ENCODE results near the gene CCDC57.

Gene CCDC57

GRCh38 chr17:82225368-82226029 lies 12.9 kb upstream of the CCDC57 start:
- H3K9me3 ChIP-seq (ENCODE audit: control insufficient read depth, insufficient read depth, low read length) = no peaks in the 10 kb centered on the region
- TF ChIP-seq CTCF (IDR thresholded peaks at IDR 0.05; ENCODE audit: low read depth, low read length, poor library complexity, severe bottlenecking) = no peak
- no peak for TF ChIP-seq EZH2phosphoT487 (IDR thresholded peaks at IDR 0.05; ENCODE audit: borderline replicate concordance, low read length)
- peaks cover 4% of the 10 kb centered on the region; the same call in 1 of the 2 replicates for H3K36me3 ChIP-seq (ENCODE audit: control insufficient read depth, low read length)
- H3K4me1 ChIP-seq (ENCODE audit: control insufficient read depth, low read length) = peaks cover 25% of the 10 kb centered on the region
- H3K4me2 ChIP-seq (ENCODE audit: low read length) = no peak overlapping the region
- no peaks in the 10 kb centered on the region for H3K9me2 ChIP-seq (replicated peaks; ENCODE audit: control insufficient read depth, low read length)
- no peak overlapping the region for H3K4me3 ChIP-seq (ENCODE audit: low read length)
- H3F3A ChIP-seq (ENCODE audit: control insufficient read depth, insufficient read depth) = no peaks in the 10 kb centered on the region
- H3K27ac ChIP-seq (ENCODE audit: low read depth, low read length) = no peak overlapping the region
- H3K79me2 ChIP-seq (ENCODE audit: control insufficient read depth, low read length) = peaks cover 4% of the 10 kb centered on the region; the same call in 1 of the 2 replicates
- peaks cover 20% of the 10 kb centered on the region for H3K27me3 ChIP-seq (ENCODE audit: control insufficient read depth, low read length)
- no peaks in the 10 kb centered on the region for H4K20me1 ChIP-seq (ENCODE audit: control insufficient read depth, insufficient read depth, low read depth, low read length)

GRCh38 chr17:82224666-82225065 lies 12.0 kb upstream of the CCDC57 start:
- no peak overlapping the region for H3K4me2 ChIP-seq (ENCODE audit: low read length)
- H3K36me3 ChIP-seq (ENCODE audit: control insufficient read depth, low read length) = no peaks in the 10 kb centered on the region
- H3K27ac ChIP-seq (ENCODE audit: low read depth, low read length) = no peak overlapping the region
- peaks cover 12% of the 10 kb centered on the region for H3K27me3 ChIP-seq (ENCODE audit: control insufficient read depth, low read length)
- H3K79me2 ChIP-seq (ENCODE audit: control insufficient read depth, low read length) = 0 out of 2 replicates have a peak, but pooled peaks cover under 1% of the 10 kb centered on the region
- no peak overlapping the region for H3K4me3 ChIP-seq (ENCODE audit: low read length)
- H3K4me1 ChIP-seq (ENCODE audit: control insufficient read depth, low read length) = peaks cover 16% of the 10 kb centered on the region
- TF ChIP-seq CTCF (IDR thresholded peaks at IDR 0.05; ENCODE audit: low read depth, low read length, poor library complexity, severe bottlenecking) = no peak
- no peaks in the 10 kb centered on the region for H3K9me2 ChIP-seq (replicated peaks; ENCODE audit: control insufficient read depth, low read length)
- H4K20me1 ChIP-seq (ENCODE audit: control insufficient read depth, insufficient read depth, low read depth, low read length) = no peaks in the 10 kb centered on the region
- no peaks in the 10 kb centered on the region for H3K9me3 ChIP-seq (ENCODE audit: control insufficient read depth, insufficient read depth, low read length)
- H3F3A ChIP-seq (ENCODE audit: control insufficient read depth, insufficient read depth) = no peaks in the 10 kb centered on the region

- H3K27ac ChIP-seq (ENCODE audit: low read depth, low read length) = no peak overlapping the region
- peaks cover 2% of the 10 kb centered on the region; the same call in 1 of the 2 replicates for H3K27me3 ChIP-seq (ENCODE audit: control insufficient read depth, low read length)
- H3K36me3 ChIP-seq (ENCODE audit: control insufficient read depth, low read length) = no peaks in the 10 kb centered on the region
- H3K4me3 ChIP-seq (ENCODE audit: low read length) = no peak overlapping the region
- H3K79me2 ChIP-seq (ENCODE audit: control insufficient read depth, low read length) = no peaks in the 10 kb centered on the region
- no peaks in the 10 kb centered on the region for H3K9me2 ChIP-seq (replicated peaks; ENCODE audit: control insufficient read depth, low read length)
- no peaks in the 10 kb centered on the region for H3F3A ChIP-seq (ENCODE audit: control insufficient read depth, insufficient read depth)
- no peaks in the 10 kb centered on the region for H3K9me3 ChIP-seq (ENCODE audit: control insufficient read depth, insufficient read depth, low read length)
- H3K4me2 ChIP-seq (ENCODE audit: low read length) = no peak overlapping the region
- H4K20me1 ChIP-seq (ENCODE audit: control insufficient read depth, insufficient read depth, low read depth, low read length) = no peaks in the 10 kb centered on the region
- TF ChIP-seq CTCF (IDR thresholded peaks at IDR 0.05; ENCODE audit: low read depth, low read length, poor library complexity, severe bottlenecking) (no peak), EZH2phosphoT487 (IDR thresholded peaks at IDR 0.05; ENCODE audit: borderline replicate concordance, low read length) (no peak)
- H3K4me1 ChIP-seq (ENCODE audit: control insufficient read depth, low read length) = peaks cover 10% of the 10 kb centered on the region
Measured at GRCh38 chr17:82223517-82223916, 10.9 kb upstream of the CCDC57 start.
